ENCODE measurements around the gene GRK4.

GRK4 gene

DNA sequence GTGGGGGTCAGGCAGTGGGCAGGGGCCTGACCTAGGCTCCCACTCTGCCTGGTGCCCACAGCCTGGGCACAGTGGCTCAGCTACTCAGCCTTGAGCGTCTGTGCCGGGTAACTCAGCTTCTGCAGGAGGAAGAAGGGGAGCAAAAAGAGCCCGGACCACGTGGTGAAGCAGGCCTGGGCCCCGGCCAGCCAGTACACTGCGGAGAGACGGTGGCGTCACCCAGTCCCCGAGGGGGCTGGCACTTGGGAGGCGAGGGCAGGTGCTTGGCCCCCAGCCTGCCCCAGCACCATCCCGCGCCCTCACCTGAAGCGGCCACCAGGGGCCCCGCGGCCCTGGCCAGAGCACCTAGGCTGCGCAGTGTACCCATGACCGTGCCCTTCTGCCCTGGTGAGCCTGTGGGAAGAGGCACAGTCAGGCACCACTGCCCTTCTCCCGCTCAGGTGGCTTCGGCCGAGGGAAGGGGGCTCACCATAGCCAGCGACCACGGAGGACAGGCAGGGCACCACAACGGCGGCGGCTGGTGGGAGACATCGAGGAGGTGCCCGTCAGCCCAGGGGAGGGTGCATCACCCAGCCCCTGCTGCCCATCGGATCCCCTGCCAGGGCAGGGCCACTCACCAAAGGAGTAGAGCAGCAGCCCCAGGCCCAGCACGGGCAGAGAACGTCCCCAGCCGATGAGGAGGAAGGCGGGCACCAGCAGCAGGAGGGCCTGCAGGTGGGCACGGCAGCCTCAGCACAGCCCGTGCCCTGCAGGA, 32.4 kb upstream of the GRK4 start:
- peak; percentile 25 for DNase-seq

DNA sequence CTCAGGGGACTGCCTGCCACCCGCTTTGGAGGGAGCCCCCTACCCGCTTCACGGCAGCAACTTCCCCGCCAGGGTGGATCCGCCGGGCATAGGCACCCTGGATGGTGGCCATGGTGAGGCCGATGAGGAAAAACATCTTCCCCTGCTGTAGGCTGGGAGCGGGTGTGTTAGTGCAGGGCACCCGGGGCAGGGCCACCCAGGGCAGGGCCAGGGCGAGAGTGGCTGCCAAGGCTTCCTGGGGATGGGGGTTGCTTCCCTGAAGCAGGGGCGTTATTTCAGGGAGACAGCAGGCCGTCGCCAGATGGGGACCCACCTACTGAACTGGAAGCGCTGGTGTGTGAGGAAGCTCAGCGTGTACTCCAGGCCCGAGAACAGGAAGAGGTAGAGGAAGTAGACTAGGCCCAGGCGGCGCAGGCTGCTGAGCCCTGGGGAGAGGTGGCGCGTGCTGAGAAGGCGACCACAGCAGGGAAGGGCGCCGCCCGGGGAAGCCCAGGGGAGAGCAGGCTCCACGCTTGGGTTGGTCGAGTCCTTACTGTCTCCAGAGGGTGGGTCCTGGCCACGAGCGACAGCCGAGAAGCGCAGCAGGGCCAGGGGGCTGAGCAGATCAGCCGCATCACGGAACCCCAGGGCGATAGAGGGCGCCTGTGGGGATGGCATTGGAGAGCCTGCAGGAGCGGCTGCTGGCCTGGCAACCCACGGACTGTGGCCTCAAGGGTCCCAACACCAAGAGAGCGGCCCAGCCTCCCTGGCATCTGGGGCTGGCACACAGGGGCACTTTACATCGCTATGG, 31.7 kb upstream of the GRK4 start:
- peak; percentile 73 for DNase-seq

DNA sequence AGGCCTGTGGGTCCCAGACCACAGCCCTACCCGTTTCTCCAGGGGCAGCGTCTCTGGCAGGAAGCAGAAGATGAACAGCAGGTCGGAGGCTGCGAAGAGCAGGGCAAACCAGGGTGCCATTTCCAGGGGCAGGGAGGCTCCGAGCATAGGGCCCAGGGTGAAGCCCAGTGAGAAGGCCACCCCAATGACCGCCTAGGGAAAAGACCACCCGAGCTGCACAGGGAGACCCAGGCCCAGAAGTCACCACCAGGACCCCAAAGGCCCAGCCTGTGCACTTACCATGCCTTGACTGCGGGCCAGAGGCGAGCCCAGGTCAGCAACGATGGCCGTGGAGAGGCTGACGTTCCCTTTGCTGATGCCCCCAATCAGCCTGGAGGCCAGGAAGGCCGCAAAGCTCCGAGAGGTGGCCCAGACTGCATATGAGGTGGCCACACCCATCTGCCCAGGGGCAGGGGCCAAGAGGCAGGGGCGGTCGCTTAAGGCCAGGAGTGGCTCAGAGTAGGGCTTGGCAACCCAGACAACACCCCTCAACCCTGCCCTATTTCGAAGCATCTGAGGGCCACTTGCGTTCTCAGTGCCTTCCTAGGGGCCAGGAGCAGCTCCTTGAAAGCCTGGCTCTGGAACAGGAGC, 30.9 kb upstream of the GRK4 start:
- peak; percentile 31 for DNase-seq

DNA sequence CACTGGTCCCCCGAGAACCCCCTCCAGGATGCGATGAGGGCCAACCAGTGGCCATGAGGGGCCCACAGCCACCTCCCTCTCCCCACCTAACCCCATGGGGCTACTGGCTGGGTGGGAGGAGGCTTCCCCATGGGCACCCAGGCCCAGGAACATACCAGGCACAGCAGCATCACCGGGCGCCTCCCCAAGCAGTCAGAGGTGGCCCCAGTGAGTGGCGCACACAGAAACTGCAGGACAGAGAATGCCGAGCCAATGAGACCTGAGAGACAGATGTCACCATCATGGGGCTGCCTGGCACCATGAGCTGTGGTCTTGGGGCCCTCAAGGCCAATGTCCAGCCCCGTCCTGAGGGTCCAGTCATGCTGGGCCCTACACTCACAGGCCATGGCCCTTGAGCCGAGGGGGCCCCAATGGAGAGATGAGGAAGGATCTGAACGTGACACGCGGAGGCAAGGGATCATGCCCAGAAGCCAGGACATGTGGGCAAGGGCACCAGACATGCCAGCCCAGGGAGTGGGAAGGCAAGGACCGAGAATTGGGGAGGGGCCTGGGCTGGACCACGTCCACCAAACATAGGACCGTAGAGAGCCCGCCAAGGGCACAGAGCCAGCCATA, 30.3 kb upstream of the GRK4 start:
- peak; percentile 38 for DNase-seq

DNA sequence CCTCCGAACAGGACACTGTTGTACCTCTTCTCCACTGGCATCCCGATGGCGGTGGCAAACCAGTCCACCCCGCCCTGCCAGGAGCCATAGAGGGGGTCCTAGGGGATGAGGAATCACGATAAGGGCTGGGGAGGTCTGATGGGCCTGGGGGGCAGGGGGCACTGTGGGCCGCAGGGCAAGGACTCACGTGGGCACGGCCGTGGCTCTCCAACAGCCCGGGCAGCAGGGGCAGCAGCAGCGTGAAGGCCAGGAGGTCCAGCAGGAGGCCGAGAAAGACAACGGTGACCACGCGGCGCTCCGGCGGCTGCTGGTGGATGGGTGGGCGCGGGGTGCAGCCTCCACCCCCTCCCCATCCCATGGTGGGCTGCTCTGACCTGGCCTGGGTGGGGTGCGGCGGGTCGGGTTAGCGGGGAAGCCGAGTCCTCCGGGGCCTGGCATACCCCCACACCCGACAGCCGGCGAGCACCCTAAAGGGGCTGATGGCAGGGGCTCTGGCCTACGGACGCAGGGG, 29.8 kb upstream of the GRK4 start:
- DNase-seq: no peak

DNA sequence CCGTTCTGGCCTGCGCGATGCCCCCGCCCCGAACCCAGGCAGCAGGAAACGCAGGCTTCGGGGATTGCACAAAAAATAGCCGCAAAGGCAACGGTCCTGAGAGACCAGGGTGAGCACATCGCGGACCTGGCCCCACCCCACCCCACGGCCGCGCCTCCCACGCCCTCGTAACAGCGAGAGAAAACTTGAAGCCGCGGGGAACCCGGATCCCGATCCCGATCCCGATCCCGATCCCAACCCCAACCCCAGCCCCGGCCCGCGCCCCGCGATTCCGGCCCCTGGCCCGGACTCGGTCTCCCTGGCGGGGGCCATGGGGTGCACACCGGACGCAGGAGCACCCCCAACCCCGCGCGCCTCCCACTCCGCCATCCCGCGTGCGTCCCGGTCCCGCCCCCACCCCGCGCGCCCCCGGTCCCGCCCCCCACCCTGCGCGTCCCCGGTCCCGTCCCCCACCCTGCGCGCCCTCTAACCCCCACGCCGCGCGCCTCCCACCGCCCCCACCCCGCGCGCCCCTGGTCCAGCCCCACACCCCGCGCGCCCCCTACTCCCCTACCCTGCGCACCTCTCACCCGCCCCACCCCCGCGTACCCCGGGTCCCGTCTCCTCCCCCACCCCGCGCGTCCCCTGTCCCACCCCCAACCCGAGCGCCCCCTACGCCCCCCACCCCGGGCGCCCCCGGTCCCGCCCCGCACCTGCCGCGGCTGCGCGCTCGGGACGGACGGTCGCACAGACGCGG, 29.1 kb upstream of the GRK4 start:
- DNase-seq: peak; percentile 70

DNA sequence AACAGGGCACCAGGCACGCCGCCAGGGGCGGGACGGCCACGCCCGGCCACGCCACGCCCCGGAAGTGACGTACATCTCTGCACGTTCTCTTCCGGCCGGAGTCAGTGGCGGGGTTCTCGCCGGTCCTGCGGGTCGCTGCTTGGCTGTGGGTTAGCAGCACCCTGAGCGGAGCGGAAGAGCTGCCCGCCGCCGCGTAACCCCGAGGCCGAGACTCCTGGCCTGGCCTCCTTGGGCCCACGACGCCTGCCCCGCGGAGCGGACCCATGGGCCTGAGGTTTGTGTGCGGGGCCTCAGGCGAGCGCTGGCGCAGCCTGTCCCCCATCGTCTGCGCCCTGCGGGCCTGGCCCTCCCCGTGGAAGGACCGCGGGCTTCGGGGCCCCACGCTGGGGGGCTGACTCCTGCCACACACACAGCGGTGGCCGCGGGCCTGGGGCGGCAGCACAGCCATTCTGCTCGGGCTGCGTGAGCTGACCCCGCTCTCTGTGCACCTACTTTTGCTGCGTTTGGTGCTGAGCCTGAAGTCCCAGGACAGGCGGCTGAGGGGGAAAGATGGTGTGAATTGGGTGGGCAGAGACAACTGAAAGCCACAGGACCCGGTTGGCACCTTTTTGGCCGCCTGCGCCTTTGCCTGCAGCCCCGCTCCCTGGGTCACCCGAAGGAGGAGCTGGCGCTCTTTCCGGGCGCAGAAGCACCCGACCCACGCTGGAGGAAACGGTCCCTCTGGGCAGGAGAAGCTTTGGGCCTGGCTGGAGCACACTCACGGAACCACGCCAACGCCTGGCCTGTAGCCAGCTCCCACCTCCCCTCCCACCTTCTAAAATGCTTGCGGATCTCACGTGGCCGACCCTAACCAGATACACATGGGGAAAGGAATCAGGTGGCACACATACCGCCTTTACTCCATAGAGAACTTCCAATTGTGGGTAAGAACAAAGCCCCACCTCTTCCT, 28.3 kb upstream of the GRK4 start:
- peak; percentile 95 for DNase-seq

DNA sequence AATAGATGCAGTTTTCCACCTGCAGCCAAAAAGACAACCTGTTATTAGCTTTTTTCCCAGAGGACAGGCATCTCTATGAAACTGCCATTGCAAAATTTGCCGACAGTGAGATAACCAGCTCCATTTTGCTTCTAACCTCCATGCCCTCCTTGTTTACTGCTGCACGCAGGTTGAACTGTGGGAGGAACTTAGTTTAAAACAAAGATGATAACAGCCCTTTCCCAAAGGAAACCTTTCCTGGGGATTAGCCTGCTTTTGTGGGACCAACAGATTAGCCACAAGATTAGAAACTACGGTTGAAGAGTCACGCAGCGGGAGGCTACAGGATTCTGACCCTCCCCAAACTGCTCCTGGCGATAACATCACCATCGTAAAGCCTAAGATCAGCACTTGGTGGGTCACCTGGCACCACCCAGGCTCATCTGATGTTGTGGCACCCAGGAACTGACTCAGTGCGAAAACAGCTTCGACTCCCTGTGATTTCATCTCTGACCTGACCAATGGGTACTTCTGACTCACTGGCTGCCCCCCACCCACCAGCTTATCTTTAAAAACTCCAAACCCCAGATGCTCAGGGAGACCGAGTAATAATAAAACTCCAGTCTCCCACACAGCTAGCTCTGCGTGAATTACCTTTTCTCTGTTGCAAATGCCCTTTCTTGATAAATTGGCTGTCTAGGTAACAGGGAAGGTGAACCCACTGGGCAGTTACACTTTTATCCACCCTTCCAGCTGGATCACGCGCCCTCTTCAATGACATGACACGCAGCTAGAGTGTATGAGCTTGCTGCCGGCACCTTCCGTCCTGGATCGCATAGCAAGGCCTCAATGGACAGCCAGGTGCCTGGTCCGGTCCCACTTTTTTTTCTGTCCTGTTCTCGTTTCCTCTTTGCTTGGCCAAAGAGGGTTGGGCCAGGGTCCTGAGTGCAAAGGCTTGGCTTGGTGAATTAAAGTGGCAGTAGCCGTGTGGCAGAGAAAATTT, 27.3 kb upstream of the GRK4 start:
- DNase-seq: peak; percentile 21

DNA sequence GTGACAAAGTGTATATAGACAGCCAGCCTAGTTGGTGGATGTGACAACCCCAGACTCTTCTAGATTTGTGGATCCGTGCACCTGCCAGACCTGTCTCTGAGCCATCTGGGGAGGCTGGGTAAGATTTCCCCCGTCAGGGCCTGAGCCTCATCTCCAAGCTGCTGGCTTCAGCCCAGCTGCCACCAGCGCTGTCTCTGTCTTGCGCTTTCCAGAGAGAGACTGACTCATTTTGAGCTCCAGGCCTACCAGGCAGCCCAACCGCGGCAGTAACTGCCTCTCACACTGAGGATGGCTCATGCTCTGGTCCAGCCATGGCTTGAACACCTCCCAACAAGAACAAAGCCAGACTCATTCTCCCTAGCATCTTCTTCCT, 26.6 kb upstream of the GRK4 start:
- DNase-seq: peak; percentile 24

DNA sequence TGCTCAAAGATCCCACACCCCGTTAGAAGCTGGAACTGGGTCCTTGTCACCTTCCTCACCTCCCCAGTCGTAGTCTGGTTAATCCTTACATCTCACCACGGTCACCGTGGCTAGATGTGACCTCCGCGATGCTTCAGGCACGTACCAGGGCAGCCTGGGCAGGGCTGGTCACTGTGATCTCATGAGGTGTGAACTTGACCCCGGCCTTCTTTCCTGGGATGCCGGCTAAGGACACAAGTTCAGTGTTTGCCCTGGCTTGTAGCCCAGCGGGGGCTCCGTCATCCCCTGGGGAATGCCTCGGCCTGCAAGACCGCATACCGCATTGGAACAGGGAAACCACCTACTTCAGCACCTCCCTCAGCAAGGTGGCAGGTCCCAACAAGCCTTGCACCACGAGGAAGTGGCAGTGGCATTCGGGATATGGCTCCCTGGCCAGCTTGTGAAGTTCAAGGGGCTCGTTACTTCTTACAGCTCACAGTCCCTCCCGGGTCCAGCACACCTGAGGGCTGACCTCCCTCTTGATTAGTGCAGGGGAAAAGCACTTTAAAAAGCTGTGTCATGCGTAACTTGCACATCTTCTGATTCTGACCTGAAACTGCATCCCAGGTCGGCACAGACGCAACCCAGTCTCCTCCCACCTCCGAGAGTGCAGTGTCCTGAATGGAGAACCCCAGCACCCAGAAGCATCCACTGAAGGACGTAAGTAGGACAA, 26.1 kb upstream of the GRK4 start:
- DNase-seq: peak; percentile 33

DNA sequence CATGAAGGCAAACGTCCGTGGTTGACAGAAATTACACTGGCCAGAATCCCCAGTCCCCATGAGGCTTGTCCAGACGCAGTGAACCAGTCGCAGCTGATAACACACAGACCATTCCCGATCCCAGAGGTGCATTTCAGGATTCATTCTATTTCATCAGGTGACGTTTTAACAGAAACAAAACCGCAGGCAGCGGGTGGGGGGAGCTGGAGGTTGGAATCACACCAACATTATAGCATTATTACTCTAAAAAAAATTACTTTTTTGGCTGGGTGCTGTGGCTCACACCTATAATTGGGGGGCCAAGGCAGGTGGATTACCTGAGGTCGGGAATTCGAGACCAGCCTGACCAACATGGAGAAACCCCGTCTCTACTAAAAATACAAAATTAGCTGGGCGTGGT, 25.4 kb upstream of the GRK4 start:
- DNase-seq: peak; percentile 13

DNA sequence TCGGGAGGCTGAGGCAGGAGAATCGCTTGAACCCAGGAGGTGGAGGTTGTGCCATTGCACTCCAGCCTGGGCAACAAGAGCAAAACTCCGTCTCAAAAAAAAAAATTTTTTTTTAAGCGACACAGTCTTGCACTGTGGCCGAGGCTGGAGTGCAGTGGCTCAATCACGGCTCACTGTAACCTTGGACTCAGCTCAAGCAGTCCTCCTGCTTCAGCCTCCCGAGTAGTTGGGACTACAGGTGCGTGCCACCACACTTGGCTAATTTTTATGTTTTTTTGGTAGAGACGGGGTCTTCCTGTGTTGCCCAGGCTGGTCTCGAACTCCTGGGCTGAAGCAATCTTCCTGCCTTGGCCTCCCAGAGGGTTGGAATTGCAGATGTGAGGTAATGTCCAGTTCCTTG, 25.0 kb upstream of the GRK4 start:
- peak; percentile 12 for DNase-seq

DNA sequence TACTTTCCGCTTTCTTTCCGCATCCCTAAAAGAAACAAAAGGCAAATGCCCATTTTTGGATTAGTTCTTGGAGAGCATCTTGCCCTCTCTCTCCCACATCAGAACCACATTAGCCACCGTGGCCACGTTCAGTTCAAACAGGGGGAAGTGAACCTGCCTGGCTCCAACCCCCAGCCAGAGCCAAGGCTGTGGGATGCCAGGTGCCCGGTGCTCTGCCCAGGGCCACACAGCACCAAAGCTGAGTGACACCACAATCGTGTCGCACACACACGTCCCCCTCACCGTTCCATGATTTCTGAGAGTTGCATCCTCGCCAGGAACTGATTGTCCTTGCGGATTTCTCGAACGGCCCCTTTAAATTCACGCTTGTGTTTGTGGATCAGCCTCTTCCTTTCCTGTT, 24.5 kb upstream of the GRK4 start:
- DNase-seq: peak; percentile 15

DNA sequence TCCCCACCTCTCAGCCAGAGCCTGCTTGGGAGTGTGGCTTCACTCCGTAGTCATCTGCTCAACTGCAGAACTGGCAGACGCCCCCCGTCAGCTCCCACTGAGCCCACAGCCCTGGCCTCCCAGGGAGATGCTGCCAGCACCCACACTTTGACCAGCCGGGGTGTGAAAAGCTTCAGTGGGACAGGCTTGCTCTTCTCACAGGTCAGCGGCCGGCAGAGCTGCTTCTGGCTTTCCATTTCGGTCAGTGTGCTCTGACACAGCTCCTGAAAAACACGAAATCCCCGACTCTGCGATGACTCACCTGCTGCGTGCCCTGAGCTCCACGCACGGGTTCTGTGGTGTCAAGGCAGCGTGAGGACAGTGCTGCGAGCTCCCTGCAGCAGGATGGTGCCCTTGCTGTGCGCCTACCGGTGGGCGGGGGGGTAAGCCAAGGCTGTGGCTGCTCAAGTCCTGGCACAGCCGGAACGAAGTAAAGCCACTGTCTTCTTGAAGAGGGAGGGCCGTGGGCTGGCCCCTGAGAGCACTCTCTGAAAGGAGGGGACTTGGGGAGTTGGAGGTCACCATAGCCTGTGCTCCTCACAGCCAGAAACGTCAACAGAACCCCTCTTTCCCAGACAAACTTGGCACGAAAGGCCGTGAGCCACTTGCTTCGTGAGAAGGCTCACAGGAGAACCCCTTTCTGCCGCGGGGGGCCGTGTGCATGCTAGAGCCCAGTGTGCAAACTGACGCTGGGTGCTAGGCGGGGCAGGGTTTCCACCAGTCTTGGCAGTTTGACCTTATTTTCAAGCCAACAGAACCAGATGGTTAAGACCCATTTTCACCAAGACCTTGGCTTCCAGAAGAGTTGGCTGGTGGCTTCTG, 23.8 kb upstream of the GRK4 start:
- DNase-seq: no peak

DNA sequence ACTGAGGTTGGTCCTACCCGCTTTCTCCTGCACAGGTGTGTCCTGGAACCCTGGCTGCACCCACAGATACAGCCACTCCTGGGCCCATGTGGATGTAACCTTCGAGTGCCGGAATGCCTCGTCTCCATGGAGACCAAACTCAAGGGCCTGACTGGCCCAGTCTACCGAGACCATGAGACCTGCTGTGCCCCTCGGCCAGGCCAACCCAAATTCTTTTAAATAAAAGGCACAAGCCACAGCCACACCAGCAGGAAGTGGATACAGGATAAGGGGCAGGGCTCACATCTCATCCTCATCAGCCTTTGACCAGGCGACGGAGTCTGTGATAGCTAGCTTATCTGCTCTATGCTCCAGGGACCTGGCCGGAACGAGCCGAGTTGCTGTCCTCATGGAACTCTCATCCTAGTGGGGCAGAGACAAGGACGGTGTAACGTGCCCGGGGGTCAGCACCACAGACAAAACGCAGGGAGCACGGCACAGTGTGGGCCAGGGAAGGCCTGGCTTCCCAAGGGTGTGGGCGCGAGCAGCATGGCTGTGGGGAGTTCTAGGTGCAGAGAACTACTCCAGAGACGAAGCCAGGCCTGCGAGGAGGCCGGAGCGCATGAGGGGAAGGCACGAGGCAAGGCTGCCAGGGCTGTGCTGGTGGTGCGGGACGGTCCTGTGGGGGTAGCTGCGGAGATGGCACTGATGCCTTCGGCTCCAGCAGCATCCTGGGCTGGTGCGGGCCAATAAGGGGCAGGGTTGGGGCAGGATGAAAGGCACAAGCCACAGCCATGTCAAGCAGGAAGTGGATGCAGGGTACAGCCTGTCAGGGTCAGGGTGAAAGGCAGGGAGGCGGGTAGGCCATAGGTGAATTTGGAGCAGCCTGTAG, 22.9 kb upstream of the GRK4 start:
- peak; percentile 20 for DNase-seq

DNA sequence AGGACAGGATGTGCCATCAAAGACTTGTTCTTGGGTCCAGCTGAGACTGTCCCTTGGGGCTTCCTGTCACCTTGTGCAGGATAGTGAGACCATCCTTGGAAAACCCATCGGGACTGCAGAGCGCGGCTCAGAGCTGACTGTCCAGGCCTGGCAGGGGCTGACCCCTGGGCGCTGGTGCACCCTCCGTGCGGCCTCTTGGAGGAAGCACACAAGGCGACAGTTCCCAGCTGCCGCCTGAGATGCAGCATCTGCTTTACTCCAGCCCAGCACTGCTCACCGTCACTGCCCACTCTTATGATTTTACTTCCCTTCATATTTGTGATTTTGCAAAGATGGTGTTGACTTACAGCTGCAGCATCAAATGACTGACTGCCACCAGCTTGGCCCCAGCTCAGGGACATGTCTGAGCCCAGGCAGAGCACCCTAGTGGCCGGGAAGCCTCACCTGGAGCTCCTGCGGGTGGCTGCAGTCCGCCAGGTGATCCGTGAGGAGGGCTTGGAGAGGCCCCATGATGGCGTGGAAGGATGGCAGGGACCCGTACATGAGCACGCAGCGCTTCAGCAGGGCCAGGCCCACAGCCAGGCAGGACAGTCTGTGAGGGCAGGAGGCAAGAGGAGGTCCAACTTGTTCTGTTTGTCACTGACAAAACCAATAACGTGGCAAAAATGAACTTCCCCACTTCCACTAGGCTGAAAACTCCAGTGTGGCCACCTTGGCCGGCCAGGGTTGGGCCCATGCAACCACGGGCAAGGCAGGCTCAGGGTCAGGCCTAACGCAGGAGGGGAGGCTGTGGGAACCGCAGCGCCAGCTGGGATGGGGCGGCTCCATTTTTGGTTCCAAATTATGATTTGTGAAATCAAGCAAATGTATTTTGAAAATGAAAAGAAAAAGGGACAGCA, 22.0 kb upstream of the GRK4 start:
- DNase-seq: no peak

Data from femur (tissue), 1 donor.